ENCODE results near the gene CHTF8.

The CHTF8 gene

GRCh38 chr16:69111216-69111875 lies 21.0 kb downstream of the CHTF8 start:
- no peak for DNase-seq

DNA sequence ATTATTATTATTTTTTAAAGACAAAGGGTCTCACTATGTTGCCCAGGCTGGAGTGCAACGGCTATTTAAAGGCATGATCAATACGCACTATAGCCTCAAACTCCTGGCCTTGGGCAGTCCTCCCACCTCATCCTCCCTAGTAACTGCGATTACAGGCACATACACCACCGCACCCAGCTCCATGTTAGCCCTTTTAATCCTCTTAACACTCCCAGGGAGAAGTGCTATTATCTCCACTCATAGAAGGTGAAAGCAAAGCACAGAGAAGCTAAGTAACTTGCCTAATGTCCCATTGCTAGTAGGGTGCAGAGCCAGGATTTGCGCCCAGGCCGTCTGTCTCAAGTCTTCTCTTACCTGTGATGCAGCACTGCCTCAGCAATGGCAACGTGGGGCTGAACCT lies 22.0 kb downstream of the CHTF8 start:
- DNase-seq = no peak

GRCh38 chr16:69109486-69110270 lies 22.7 kb downstream of the CHTF8 start:
- no peak for DNase-seq

- DNase-seq = no peak
Measured at GRCh38 chr16:69108905-69109252, 23.5 kb downstream of the CHTF8 start.

DNA sequence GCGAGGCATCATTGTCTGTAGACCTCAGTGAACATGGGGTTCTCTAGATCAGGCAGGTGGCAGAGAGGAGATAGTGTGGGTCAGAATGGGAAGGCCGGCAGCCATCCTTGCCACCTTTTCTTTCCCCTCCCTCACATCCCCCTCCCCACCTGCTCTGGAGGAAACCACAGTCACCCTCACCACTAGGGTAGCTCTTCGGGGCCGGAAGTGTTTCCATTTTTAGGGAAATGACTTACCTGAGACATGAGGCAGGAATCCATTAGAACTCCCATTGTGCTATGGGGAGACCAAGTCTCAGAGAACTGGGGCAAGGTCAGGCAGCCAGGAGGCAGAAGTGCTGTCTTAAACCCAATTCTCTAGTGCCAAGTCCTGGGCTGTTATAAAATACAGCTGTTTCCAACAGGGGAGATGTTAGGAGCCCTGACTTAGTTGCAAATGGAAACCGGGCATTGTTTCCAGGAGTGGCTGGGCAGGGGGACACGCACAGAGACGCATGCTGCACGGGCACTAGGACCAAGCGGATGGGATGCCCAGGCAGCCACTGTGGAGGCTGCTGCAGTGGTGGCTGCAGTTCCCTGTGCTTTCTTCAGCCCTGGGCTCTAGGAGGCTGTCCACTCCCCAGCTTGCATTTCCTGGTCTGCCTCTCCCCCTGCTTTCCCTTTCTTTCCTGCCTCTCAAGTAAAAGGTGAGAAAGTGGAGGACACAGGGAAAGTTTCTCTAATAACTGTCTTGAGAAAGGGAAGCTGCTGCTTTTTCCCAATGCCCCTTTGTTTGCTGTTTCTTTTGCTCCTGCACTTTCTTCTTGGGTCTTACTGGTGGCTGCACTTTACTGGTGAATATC lies 24.1 kb downstream of the CHTF8 start:
- no peak for DNase-seq

- no peak for DNase-seq
Measured at GRCh38 chr16:69107316-69107962, 24.9 kb downstream of the CHTF8 start.

DNA sequence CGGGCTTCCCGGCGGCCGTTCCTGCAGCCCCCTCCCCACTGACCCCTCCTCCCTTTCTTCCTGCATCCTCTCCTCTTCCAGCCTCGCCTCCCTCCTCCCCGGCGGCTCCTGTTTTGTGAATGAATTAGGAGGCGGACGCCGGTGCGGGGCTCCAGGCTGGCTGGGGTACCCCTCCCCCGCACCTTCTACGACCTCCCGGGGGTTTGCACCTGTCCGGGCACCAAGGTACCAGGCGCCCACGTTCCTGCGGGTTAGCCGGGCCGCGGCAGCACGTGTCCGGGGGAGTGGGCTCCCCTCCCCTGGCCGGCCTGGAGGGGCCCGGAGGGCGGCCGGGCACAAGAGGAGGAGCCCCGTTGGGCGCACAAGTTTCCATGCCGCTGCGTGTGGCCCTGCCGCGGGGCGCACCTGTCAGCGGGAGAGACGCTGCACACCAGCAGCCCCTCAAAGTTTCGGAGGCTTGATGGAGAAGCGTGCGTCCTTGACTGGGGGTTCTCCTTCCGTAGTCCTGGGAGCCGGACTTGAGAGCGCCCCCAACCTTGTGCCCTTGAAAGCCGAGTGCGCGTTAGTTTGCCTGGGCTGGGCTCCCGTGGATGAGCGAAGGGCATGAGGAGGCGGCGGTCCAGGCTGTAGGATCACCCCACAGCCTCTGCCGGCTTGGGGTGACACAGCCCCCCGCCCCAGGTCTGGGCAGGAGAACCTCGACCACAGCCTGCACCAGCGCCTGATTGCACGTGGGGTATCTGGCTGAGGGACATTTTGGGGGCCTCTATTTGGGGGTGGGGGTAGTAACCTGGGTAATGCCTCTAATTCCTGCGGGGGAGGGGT lies 25.7 kb downstream of the CHTF8 start:
- DNase-seq = no peak

- no peak for DNase-seq
Measured at GRCh38 chr16:69105501-69106361, 26.7 kb downstream of the CHTF8 start, which contains the start of gene HAS3. Gene HAS3, plus strand, starts transcription at chr16:69105653. Its CDS starts 3,743 bp downstream, at chr16:69109396.

DNA sequence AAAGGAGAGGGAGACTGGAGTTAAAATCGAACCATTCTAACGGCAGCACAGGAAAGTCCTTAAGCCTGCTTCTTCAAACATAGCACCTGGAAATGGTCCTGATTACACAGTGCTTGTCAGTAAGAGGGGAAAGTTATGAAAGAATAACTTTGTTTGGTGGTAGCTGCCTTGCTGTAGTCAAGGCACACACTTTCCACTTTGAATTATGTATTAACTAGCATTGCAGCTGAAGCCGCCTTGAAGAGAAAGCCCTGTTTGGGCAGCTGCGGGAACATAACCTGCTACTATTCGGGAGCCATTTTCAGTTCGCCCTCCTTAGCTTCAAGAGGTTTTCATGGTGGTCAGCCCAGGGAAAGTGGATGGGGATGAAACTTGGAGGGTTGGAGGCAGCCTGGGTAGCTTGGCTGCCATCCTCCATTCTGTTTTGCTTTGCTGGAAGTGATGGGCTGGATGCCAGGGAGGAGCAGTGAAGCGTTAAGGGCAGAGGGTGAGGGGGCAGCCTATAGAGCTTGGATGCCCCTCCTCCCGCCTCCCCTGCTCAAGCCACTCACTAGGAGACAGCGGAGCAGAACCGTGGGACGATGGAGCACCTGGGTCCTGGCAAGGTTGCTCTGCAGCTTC lies 32.2 kb downstream of the CHTF8 start:
- no peak for DNase-seq

DNA sequence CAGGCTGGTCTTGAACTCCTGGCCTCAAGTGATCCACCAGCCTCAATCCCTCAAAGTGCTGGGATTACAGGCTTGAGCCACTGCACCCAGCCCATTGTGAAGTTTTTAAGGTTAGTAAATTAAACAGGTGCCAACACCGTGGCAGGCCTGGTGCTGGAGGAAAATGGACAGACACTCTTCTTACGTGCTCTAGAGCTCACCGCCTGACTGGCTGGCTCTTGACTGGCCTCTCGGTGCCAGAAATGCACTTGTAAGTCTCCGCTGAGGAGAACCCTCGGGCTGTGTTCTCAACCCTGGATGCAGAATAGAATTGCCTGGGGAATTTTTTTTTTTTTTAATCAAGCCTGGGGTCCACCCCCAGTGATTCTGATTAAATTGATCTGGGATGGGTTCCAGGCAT lies 37.2 kb downstream of the CHTF8 start:
- DNase-seq = no peak

DNA sequence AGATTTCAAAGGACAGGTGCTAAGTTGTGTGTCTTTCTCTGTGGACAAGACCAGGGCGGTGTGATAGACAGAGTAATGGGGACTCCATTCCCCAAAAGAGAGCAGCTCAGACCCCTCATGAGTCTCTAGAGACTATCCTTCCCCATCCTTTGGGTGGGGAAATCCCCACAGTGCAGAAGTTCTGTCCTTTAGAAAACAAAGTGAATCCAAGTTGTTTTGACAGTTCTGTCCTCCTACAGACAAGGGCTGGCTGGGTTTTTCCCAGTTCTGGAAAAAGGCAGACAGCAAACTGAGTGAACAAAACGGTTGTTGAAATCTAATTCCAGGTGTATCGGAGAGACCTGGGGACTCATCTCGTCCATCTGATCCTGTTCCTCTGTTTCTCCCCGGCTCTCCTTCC lies 37.9 kb downstream of the CHTF8 start:
- no peak for DNase-seq

DNA sequence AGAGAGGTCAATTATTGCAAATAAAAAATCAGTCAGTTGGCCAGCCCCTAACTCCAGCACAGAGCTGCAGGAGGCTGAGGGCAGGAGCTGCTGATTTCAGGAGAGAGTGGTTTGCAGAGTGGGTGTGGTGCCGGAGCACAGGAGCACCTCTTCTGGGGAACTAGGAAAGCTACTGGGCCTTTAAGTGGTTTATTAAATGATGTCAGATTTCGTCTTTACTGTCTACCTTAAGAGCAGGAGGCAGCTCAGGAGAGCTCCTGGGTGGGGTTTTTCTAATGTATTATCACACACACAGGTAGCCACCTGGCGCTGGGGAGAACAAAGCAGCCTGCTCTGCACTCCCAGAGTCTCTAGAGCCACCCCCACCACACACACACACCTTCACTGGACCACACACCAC lies 38.4 kb downstream of the CHTF8 start:
- DNase-seq = no peak

DNA sequence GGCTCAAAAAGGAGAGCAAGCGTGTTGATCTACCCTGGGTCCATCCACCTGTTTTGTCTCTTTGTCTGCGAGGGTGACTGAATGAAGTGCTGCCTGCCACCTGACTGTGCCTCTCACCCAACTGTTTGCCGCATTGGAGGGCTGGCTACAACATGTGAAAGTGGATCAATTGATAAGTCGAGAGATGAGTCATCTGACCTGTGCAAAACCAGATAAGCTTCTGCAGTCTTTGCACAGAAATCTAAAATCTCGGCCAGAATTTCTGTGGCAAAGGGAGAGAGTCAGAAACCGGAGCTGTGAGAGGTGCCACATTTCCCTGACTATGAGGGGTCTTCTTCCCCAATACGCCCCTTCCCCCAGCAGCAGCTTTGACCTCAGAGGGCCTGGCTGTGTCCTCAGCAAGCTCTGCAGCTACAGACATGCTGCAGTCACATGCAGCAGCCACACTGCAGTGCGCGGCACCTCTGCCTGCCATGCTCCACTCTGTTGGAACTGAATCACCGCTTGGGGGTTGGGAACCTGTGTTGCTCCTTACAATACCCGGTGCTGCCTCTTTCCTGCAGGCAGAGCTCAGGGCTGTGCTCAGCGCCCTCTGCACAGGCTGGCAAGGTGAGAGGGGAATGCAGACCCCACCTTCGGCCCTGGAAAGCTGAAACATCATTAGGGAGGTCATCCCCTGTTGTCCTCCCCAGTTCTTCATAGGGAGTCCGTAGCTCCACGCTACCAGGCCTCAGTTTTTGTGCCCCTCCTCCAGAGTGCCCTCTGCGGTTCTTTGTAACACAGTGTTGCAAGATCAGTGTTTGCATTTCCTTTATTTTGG lies 43.1 kb downstream of the CHTF8 start:
- DNase-seq = no peak

DNA sequence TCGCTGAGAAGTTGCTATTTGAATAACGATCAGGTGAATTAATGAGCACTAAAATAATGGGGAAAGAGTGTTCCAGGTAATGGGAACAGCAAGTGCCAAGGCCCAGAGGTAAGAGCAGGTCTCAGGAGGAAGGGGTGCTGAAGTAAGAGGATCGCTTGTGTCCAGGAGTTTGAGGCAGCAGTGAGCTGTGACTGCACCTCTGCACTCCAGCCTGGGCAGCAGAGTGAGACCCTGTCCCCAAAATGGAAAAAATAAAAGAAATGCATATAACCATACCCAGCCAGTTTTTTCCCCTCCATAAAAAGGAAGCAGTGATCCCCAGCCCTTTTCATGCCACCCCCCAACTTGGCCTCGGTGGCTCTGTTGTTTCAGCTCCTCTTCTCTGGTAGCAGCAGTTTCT lies 43.7 kb downstream of the CHTF8 start:
- no peak for DNase-seq

GRCh38 chr16:69087161-69087581 lies 45.2 kb downstream of the CHTF8 start:
- no peak for DNase-seq

DNA sequence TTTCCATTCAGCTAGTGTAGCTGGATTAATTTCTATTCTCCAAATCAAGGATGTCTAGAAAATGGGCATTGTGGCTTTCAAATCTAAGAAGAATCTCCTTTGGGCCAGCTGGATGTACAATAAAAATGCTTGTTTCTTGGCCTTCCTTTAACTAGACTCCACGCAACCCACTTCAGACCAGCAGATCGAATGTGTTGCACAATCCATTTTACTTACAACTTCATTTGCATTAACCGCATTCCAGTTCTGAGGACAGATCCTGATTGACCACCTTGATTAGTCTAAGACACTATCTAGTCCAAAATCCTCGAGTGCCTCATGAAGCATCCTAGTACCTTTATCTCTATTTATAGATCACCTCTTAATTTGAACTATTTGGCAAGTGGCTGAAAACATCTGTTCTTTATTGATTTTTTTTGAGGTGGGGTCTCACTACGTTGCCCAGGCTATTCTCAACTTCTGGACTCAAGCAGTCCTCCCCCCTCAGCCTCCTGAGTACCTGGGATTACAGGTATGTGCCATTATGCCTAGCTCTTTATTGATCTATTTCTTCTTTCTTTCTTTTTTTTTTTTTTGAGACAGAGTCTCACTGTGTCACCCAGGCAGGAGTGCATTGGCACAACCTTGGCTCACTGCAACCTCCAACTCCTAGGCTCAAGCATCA lies 47.2 kb downstream of the CHTF8 start:
- DNase-seq = no peak

- DNase-seq = no peak
Measured at GRCh38 chr16:69084289-69084688, 48.1 kb downstream of the CHTF8 start.

DNA sequence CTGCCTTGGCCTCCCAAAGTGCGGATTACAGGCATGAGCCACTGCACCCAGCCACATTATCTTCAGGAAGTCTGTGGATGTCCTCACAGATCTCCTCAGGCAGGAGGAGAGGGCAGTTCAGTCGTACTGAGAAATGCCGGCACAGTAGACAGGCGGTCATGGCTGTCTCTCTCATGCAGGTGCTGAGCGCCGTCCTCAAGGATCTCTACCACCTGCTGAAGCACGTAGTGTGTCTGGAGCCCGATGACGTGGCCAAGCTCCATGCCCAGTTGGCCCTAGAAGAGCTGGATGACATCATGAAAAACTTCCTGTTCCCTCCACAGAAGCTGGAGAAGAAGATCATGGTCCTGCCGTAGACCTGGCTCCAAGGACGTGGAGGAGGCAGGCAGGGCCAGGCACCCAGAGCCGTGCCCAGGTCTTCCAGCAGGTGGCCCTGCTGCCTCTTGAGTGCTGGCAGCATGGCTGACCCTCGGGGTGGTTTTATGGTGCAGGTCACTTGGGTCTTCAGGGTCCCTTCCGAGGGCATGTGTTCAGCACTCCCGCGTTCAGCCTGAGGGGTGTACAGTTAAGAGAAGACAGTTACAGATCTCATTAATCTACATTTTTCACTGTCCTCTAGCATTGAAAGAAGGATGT lies 49.0 kb downstream of the CHTF8 start:
- no peak for DNase-seq

- no peak for DNase-seq
Measured at GRCh38 chr16:69079697-69080096, 52.7 kb downstream of the CHTF8 start.

Measured in NCI-H1048 (cell line).